T-helper 2 cell treated with Interferon-gamma antibody and Interleukin-4, amounts not matched to agents 100 ng/mL and 5 ng/mL, for 36 hours (primary cell): ENCODE measurements around the gene MYG1. TPM values are rescaled to one million over a fixed set of nuclear protein-coding genes. Genes with fewer than 3 reads are reported as not detected.

Experiments used
- intact Hi-C: fragments of 100-400 bp; cut with micrococcal nuclease; formaldehyde crosslinking; loops from one replicate; pipeline ENCODE4 v1.15.1; 2023
- total RNA-seq: library from RNA; stranded (reverse); gene quantifications from 2 replicates; pipeline ENCODE4 v1.2.3, GENCODE V29; 2022

MYG1 gene
- total RNA-seq, 1 donor from 2014 or later, result 64.5 TPM

- intact Hi-C loops, result loop anchor here (1.0 kb wide), 3 partner anchors 30 to 156 kb away; no protein-coding TSS in a partner anchor
Measured at GRCh38 chr12:53352331-53353256, 53.1 kb downstream of the MYG1 start.

GRCh38 chr12:53353257-53353655 lies 53.8 kb downstream of the MYG1 start:
- intact Hi-C loops, result no loop called here

DNA sequence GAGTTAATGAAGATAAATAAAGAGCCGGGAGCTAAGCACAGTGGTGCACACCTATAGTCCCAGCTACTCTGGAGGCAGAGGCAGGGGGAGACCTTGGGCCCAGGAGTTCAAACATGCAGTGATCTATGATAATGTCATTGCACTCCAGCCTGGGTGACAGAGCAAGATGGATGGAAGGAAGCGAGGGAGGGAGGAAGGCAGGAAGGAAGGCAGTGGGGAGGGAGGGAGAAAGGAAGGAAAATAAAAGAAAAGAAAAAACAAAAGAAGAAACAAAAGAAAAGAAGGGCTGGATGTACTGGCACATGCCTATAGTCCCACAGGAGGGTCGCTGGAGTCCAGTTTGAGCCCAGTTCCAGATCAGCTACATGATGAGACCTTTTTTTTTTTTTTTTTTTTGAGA lies 55.6 kb downstream of the MYG1 start:
- intact Hi-C loops, result no loop called here

Other genes starting within 250 kb of the MYG1 start
- 1.3 and 1.6 TPM in 2 replicates for gene TNS2, start 249.6 kb upstream of the MYG1 start, total RNA-seq
- gene SPRYD3, start 220.3 kb upstream of the MYG1 start, total RNA-seq, result 29.8 and 30.0 TPM in 2 replicates
- gene IGFBP6, start 202.0 kb upstream of the MYG1 start, total RNA-seq, result 0.43 and 0.48 TPM in 2 replicates
- gene SOAT2, start 196.2 kb upstream of the MYG1 start, total RNA-seq, result 0.43 and 0.45 TPM in 2 replicates
- gene ZNF740, start 119.0 kb upstream of the MYG1 start, total RNA-seq, result 33.7 and 39.6 TPM in 2 replicates
- gene CSAD, start 118.8 kb upstream of the MYG1 start, total RNA-seq, result 24.9 and 25.3 TPM in 2 replicates
- gene ITGB7, start 92.4 kb upstream of the MYG1 start, total RNA-seq, result 742 and 770 TPM in 2 replicates
- 47.6 and 49.0 TPM in 2 replicates for gene RARG, start 67.5 kb upstream of the MYG1 start, total RNA-seq
- 75.1 and 79.7 TPM in 2 replicates for gene ESPL1, start 31.4 kb upstream of the MYG1 start, total RNA-seq
- gene PFDN5, start 4.2 kb upstream of the MYG1 start, total RNA-seq, result 287 and 296 TPM in 2 replicates
- gene AAAS, start 21.9 kb downstream of the MYG1 start, total RNA-seq, result 74.0 and 79.3 TPM in 2 replicates
- not detected in 2 replicates for gene SP7, start 36.7 kb downstream of the MYG1 start, total RNA-seq
- 80.0 TPM in 2 replicates for gene SP1, start 80.5 kb downstream of the MYG1 start, total RNA-seq
- 0.14 TPM in 1 of 2 replicates, not detected in the other for gene AMHR2, start 124.2 kb downstream of the MYG1 start, total RNA-seq
- 189 and 197 TPM in 2 replicates for gene PRR13, start 142.0 kb downstream of the MYG1 start, total RNA-seq
- 812 and 834 TPM in 2 replicates for gene PCBP2, start 152.4 kb downstream of the MYG1 start, total RNA-seq
- gene MAP3K12, start 199.8 kb downstream of the MYG1 start, total RNA-seq, result 20.4 and 25.0 TPM in 2 replicates
- gene TARBP2, start 201.6 kb downstream of the MYG1 start, total RNA-seq, result 41.2 and 43.8 TPM in 2 replicates
- gene NPFF, start 207.8 kb downstream of the MYG1 start, total RNA-seq, result not detected in 2 replicates